HG02938 (cell line): ENCODE measurements around the gene YAF2.

ENCODE experiments used
- ATAC-seq: cut with Tn5 transposase; IDR thresholded peaks from one replicate; pipeline ENCODE4 v1.9.1; 2021; ENCODE audit warnings: mild to moderate bottlenecking, moderate library complexity; ENCODE audit not compliant: unreplicated experiment

The YAF2 gene

GRCh38 chr12:42145552-42146215, 92.4 kb downstream of the YAF2 start:
- ATAC-seq: no peak

DNA sequence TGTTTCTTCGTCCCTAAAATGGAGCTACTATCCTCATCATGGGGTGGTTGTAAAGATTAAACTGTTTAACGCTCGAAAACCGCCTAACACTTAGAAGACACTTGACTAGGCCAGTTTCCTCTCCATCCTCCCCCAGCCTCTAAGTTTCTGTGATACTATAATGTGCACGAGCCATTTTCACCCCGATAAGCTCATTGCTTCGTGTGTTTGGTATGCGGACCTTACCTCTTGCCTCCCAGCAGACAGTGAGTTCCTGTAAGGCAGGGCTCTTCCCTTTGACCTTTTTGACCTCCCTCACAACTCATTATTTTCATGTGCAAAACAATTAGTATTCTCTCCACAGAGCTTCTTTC, 92.9 kb downstream of the YAF2 start:
- ATAC-seq: no peak

DNA sequence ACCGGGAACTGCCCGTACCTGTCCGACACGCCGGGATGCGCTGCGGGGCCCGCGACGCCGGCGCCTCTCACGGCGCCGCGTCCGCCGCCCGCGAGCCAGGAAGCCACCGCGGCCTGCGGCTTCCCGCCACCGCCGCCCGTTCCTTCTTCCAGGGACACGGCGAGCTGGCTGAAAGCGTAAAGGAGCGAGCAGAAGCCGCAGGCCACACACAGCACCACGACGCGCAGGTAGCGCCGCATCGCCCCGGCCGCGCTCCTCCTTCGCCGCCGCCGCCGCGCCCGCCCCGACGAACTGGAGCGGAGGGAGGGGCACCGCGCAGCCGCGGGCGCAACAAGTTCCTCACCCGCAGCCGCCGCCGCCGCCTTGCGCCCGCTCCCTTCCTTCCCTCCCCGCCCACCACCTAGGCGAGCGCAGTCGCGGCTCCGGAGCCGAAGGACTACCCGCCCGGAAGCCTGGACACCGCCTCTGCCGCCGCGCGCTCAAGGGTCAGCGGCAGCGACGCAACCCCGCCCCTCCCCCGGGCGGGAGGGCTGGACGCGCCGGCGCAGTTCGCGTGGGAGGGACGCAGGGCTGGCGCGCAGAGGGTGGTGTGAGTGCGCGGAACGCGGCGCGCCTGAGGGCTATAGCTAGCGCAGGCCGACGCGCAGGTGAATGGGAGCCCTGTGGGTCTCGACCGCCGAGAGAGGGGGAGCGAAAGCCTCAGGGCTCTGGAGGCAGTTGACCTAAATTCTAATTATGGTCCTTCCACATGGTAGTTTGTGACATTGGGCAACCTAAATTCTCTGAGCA, 93.4 kb downstream of the YAF2 start, which contains the start of gene GXYLT1:
GXYLT1 (minus strand) TSS at position 467 of the 789 bp plus-strand sequence; CDS start at position 239, 228 bp downstream.
- peak; percentile 90 for ATAC-seq

- no peak for ATAC-seq
Observed at GRCh38 chr12:42144158-42144407, 94.0 kb downstream of the YAF2 start.

- no peak for ATAC-seq
Observed at GRCh38 chr12:42143452-42144157, 94.4 kb downstream of the YAF2 start.

DNA sequence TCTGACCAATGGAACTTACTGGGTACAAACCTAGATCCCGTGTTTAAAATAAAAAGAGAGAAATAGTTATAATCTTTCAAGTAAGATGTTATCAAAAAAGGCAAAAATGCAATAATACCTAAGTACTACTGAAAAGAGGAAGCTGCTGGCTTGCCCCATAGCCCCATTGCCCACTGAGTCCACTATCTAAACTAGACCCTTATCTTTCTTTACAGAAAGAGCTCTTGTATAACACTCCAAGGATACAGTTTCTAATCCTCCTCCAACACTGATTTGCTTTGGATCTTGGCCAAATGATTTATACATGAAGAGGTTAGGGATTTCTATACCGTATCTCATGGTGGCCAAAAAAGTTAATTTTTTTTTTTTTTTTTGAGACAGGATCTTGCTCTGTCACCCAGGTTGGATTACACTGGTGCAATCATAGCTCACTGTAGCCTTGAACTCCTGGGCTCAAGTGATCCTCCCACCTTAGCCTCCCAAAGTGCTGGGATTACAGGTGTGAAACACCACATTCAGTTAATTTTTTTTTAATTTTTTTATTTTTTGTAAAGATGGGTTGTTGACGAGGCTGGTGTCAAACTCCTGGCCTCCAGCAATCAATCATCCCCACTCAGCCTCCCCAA, 96.0 kb downstream of the YAF2 start:
- no peak for ATAC-seq

DNA sequence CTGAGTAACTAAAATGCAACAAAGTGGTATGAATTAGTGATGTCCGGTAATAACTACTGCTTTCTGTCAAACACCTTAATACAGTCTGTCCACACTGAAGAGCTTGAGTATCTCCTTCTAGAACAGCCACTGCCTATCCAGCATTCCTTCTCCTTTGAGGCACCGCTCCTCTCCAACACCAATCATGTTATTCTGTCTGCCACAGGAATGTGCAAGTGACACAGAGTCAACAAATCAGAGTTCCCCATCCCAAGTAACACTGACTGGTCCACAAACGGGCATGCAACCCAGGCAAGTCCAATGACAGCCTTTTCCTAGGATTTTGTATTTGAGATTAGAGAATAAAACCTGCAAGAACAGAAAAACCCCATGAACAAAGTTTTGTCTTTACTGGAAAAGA, 97.1 kb downstream of the YAF2 start:
- ATAC-seq: no peak

- no peak for ATAC-seq
Observed at GRCh38 chr12:42135259-42135814, 102.7 kb downstream of the YAF2 start.

DNA sequence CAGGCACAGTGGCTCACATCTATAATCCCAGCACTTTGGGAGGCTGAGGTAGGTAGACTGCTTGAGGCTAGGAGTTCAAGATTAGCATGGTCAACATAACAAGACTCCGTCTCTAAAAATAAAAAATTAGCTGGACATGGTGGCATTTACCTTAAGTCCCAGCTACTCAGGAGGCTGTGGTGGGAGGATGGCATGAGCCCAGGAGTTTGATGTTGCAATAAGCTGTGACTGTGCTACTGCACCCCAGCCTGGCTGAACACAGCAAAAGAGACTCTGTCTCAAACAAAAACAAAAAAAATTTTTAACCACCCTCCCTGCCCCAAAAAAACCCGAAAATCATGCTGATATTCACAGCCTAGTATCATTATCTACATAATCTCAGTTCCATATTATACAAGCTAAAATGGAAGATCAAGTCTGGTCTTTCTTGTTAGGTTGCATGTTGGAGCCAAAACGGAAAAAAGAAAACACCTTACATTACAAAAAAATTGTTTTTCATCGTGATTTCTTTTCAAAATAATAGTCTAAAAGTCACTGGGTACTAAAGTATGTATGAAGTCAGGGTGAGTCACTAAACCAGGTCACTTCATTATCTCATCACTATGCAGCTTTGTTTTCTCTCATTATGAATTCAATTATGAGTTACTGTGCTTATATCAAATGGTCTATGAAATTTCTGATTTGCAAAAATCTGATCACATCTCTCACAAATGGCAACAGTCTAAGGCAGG, 107.2 kb downstream of the YAF2 start:
- ATAC-seq: no peak

DNA sequence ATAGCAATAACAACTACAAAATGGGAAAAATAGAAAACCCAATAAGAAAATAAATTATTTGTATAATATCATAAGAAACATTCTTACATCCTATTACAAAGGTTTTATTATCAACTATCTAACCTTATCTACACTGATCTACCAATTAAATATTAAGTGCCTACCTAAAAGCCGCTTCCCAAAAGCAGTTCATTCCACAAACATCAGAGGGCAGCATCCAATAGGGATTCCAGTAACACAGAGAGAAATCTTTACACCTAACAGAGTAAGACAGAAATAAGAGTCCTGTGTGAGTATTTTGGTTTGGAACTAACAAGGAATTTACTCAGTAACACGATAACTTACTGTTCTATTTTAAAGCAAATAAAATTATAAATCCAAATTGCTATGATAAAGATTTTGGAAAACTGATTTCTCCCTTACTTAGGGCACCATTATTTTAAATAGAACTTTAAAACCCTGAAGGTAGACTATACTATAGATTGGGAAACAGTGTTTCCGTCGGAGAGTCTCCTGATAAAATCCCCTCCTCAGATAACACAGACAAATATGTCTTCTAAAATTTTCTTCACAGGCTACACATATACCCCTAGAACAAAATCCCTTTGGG, 108.3 kb downstream of the YAF2 start:
- ATAC-seq: no peak

- no peak for ATAC-seq
Observed at GRCh38 chr12:42128888-42129287, 109.2 kb downstream of the YAF2 start.

DNA sequence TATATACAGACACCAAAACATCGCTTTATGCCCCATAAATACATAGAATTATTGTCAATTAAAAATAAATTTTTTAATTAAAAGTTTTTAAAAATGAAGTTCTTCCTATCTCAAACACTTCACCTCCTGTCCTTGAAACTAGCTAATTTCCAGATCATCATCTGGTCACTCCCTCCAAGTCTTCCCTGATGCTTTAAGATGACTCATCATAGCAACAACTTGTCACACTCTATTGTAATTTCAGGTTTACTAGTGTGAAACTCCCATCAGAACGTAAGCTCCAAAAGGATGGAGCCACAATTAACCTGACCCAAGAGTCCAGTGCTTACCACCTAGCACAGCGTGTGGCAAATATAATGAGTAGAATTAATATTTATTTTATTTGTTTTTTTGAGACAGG, 109.7 kb downstream of the YAF2 start:
- no peak for ATAC-seq

GRCh38 chr12:42126963-42127362, 111.1 kb downstream of the YAF2 start:
- ATAC-seq: no peak

DNA sequence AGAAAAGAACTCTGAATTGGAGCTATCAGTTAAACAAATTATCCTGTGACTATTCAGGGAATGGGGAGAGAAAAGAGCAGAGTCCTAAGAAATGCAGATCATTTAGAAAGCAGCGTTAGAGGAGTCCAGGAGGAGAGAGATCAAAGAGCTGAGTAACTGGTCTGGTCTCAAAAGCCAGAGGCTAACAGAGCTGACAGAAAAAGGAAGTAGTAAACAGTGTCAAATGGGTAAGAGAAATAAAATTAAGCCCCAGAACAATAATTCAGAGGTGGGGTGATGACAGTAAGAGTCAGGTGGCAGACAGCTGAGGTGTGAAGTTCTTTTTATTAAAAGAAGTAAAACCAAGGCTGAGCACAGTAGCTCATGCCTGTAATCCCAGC, 112.7 kb downstream of the YAF2 start:
- no peak for ATAC-seq

- ATAC-seq: no peak
Observed at GRCh38 chr12:42124764-42125387, 113.2 kb downstream of the YAF2 start.

GRCh38 chr12:42119085-42119633, 118.9 kb downstream of the YAF2 start:
- no peak for ATAC-seq

- no peak for ATAC-seq
Observed at GRCh38 chr12:42118136-42118879, 119.7 kb downstream of the YAF2 start.

DNA sequence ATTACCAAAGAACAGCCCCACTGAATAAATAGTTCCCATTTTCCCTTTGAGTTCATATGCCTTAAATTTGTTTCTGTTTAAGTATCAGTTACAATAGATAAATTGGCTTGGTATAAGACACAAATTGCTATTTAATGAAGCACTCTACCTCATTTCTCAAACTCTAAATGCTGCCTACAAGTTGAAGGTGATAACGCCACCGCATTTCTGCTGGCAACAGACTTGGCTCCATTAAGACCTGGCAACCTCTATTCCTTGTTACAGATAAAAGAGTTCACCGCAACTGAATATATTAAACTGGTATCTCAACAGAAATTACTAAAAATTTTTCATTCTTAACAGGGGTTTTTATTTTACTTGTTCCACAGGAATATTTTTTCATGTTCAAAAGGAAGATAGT, 129.0 kb downstream of the YAF2 start:
- no peak for ATAC-seq
